C4-2B (cell line): Measurements from ENCODE around the gene OR7G2.

ENCODE experiments used
- ZFX ChIP-seq: fragments of 450-650 bp; IDR thresholded peaks from 2 replicates; pipeline ENCODE4 v1.6.1; 2017
- TF ChIP-seq, protein P1 (sequence below): fragments of 450-650 bp; conservative IDR thresholded peaks from 2 replicates; pipeline ENCODE4 v1.5.1; 2017; ENCODE audit warnings: mild to moderate bottlenecking

- TF ChIP-seq, protein P1, sequence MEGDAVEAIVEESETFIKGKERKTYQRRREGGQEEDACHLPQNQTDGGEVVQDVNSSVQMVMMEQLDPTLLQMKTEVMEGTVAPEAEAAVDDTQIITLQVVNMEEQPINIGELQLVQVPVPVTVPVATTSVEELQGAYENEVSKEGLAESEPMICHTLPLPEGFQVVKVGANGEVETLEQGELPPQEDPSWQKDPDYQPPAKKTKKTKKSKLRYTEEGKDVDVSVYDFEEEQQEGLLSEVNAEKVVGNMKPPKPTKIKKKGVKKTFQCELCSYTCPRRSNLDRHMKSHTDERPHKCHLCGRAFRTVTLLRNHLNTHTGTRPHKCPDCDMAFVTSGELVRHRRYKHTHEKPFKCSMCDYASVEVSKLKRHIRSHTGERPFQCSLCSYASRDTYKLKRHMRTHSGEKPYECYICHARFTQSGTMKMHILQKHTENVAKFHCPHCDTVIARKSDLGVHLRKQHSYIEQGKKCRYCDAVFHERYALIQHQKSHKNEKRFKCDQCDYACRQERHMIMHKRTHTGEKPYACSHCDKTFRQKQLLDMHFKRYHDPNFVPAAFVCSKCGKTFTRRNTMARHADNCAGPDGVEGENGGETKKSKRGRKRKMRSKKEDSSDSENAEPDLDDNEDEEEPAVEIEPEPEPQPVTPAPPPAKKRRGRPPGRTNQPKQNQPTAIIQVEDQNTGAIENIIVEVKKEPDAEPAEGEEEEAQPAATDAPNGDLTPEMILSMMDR: no peak
- TF ChIP-seq ZFX: no peak
Observed at GRCh38 chr19:9116547-9116946, 9.3 kb upstream of the OR7G2 start.
